CD4-positive, CD25-positive, alpha-beta regulatory T cell (primary cell): ENCODE data around the gene MIEF1. TPM values are rescaled to one million over a fixed set of nuclear protein-coding genes. Genes with fewer than 3 reads are reported as not detected.
"Not testable (repeated sequence)": the region's sequence is repeated elsewhere in the genome, so short reads cannot be mapped to it uniquely, and the experiment has no call there.

Source experiments
- ATAC-seq, 2 donors: fragments of 150-1000 bp; cut with Tn5 transposase; one replicate each; pipeline ENCODE4 v1.10.0; 2021; ENCODE audit warnings: low read depth in 2 of 2, moderate number of reproducible peaks in 2 of 2, moderate library complexity in 1 of 2
- DNase-seq, 3 donors: peaks; one replicate each; pipeline versions ENCODE4 v3.0.0 to v3.0.0-alpha.2; 2012 to 2022; ENCODE audit warnings: mixed read lengths in 1 of 3
- H3K27ac ChIP-seq: one replicate; pipeline ENCODE4 v1.7.0; 2013; ENCODE audit warnings: mild to moderate bottlenecking, low read length; ENCODE audit not compliant: insufficient read depth, poor library complexity, severe bottlenecking
- H3K27me3 ChIP-seq: one replicate; pipeline ENCODE4 v1.7.0; 2013; ENCODE audit warnings: low read length; ENCODE audit not compliant: control insufficient read depth, insufficient read depth
- H3K36me3 ChIP-seq: one replicate; pipeline ENCODE4 v1.7.0; 2013; ENCODE audit warnings: mild to moderate bottlenecking, low read length, moderate library complexity; ENCODE audit not compliant: control insufficient read depth, insufficient read depth
- H3K4me1 ChIP-seq: 2 replicates; pipeline ENCODE4 v1.7.0; 2013; ENCODE audit warnings: mild to moderate bottlenecking, low read length; ENCODE audit not compliant: insufficient read depth, control insufficient read depth, poor library complexity, severe bottlenecking
- H3K4me3 ChIP-seq: one replicate; pipeline ENCODE4 v1.7.0; 2013; ENCODE audit warnings: low read depth, mild to moderate bottlenecking, low read length, moderate library complexity
- H3K9me3 ChIP-seq, 2 experiments: 1 replicate in 1 of 2; 2 replicates in 1 of 2; pipeline ENCODE4 v1.7.0; 2013; ENCODE audit warnings: low read length in 2 of 2, mild to moderate bottlenecking in 1 of 2, moderate library complexity in 1 of 2; ENCODE audit not compliant: control insufficient read depth in 2 of 2
- H3K27ac Mint-ChIP-seq, 3 donors: one replicate each; pipeline ENCODE4 v1.8.0; 2020 to 2022; ENCODE audit warnings: mild to moderate bottlenecking in 3 of 3, mixed read lengths in 3 of 3, moderate library complexity in 2 of 3
- H3K27me3 Mint-ChIP-seq: one replicate; pipeline ENCODE4 v1.8.0; 2022; ENCODE audit warnings: mild to moderate bottlenecking, mixed read lengths
- H3K36me3 Mint-ChIP-seq: one replicate; pipeline ENCODE4 v1.8.0; 2020; ENCODE audit warnings: mixed read lengths
- H3K4me1 Mint-ChIP-seq, 4 donors: one replicate each; pipeline ENCODE4 v1.8.0; 2020 to 2022; ENCODE audit warnings: mixed read lengths in 4 of 4, mild to moderate bottlenecking in 1 of 4
- H3K4me3 Mint-ChIP-seq, 4 donors: one replicate each; pipeline ENCODE4 v1.8.0; 2020 to 2022; ENCODE audit warnings: mild to moderate bottlenecking in 4 of 4, mixed read lengths in 4 of 4, moderate library complexity in 3 of 4
- H3K9me3 Mint-ChIP-seq, 7 donors: one replicate each; pipeline ENCODE4 v1.8.0; 2020 to 2022; ENCODE audit warnings: mixed read lengths in 7 of 7, mild to moderate bottlenecking in 3 of 7, moderate library complexity in 2 of 7
- polyA plus RNA-seq, 4 donors: library from polyadenylated mRNA; unstranded; fragments of 300-500 nt; fragmentation: Illumina TruSeq; gene quantifications; one replicate each; pipeline ENCODE4 v1.2.3, GENCODE V29; 2021
- total RNA-seq: library from RNA; stranded (reverse); gene quantifications from one replicate; pipeline ENCODE4 v1.2.3, GENCODE V29; 2022

The MIEF1 gene
- total and polyA plus RNA-seq, 5 donors from 2014 or later, result 16.0 to 39.8 (median 28.9) TPM

DNA sequence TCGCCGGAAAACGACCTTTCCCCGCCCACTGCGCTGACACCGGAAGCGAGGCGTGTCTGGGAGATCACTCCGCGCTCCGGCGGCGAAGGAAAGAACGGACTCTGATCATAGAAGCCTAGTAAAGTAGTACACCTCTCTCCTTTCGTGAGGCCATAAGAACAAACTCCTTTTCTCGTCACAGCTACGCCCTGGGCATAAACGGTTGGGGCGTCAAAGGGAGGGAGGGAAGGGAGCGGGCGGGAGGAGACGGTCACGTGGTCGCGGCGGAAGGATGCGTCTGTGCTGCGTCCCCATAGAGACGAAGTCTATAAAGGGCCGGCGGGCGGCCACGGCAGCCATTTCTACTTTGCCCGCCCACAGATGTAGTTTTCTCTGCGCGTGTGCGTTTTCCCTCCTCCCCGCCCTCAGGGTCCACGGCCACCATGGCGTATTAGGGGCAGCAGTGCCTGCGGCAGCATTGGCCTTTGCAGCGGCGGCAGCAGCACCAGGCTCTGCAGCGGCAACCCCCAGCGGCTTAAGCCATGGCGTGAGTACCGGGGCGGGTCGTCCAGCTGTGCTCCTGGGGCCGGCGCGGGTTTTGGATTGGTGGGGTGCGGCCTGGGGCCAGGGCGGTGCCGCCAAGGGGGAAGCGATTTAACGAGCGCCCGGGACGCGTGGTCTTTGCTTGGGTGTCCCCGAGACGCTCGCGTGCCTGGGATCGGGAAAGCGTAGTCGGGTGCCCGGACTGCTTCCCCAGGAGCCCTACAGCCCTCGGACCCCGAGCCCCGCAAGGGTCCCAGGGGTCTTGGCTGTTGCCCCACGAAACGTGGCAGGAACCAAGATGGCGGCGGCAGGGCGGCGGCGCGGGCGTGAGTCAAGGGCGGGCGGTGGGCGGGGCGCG, 18.4 kb downstream of the MIEF1 start, which contains the start of gene ATF4:
TSS of gene ATF4 (plus strand) at position 337 of the 880 bp plus-strand sequence. CDS start 884 bp downstream, outside the sequence.
- peak within 1 kb of the TSS; percentile 91 to 96 (median 96) for H3K4me3 Mint-ChIP-seq
- H3K4me1 Mint-ChIP-seq, result peaks cover 6 to 59% (median 39%) of the 10 kb centered on the region in 4 donors
- Histone ChIP-seq H3K27ac (peak within 1 kb of the TSS; percentile 88), H3K36me3 (peaks cover 36% of the 10 kb centered on the region), H3K4me3 (peak within 1 kb of the TSS; percentile 92), H3K4me1 (peaks cover 45% of the 10 kb centered on the region), H3K27me3 (no peaks in the 10 kb centered on the region), H3K9me3 (no peaks in the 10 kb centered on the region)
- peaks cover 6% of the 10 kb centered on the region for H3K27me3 Mint-ChIP-seq
- DNase-seq, result peak; percentile 78 to 97 (median 83)
- H3K9me3 Mint-ChIP-seq, result peaks cover 0 to 6% (median 0%) of the 10 kb centered on the region in 7 donors
- ATAC-seq, result peak; percentile 49 to 50
- peaks cover 23% of the 10 kb centered on the region for H3K36me3 Mint-ChIP-seq
- peak within 1 kb of the TSS; percentile 97 to 99 (median 99) for H3K27ac Mint-ChIP-seq

DNA sequence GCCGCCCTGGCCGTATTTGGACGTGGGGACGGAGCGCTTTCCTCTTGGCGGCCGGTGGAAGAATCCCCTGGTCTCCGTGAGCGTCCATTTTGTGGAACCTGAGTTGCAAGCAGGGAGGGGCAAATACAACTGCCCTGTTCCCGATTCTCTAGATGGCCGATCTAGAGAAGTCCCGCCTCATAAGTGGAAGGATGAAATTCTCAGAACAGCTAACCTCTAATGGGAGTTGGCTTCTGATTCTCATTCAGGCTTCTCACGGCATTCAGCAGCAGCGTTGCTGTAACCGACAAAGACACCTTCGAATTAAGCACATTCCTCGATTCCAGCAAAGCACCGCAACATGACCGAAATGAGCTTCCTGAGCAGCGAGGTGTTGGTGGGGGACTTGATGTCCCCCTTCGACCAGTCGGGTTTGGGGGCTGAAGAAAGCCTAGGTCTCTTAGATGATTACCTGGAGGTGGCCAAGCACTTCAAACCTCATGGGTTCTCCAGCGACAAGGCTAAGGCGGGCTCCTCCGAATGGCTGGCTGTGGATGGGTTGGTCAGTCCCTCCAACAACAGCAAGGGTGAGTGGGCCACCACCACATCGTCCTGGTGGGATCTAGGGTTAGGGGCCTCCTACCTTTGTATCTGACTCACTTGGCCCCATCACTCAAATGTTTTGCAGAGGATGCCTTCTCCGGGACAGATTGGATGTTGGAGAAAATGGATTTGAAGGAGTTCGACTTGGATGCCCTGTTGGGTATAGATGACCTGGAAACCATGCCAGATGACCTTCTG, 19.2 kb downstream of the MIEF1 start:
- peak overlapping the region; percentile 97 to 99 (median 99) for H3K27ac Mint-ChIP-seq
- H3K36me3 Mint-ChIP-seq, result peaks cover 23% of the 10 kb centered on the region
- peaks cover 6 to 63% (median 39%) of the 10 kb centered on the region in 4 donors for H3K4me1 Mint-ChIP-seq

DNA sequence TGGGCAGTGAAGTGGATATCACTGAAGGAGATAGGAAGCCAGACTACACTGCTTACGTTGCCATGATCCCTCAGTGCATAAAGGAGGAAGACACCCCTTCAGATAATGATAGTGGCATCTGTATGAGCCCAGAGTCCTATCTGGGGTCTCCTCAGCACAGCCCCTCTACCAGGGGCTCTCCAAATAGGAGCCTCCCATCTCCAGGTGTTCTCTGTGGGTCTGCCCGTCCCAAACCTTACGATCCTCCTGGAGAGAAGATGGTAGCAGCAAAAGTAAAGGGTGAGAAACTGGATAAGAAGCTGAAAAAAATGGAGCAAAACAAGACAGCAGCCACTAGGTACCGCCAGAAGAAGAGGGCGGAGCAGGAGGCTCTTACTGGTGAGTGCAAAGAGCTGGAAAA, 20.0 kb downstream of the MIEF1 start:
- Mint-ChIP-seq H3K4me1 (peaks cover 6 to 69% (median 41%) of the 10 kb centered on the region in 4 donors), H3K27ac (peak overlapping the region; percentile 88 to 99 (median 97)), H3K4me3 (peak overlapping the region; percentile 91 to 96 (median 96)), H3K36me3 (peaks cover 23% of the 10 kb centered on the region)
- not testable (repeated sequence) for H3K9me3 Mint-ChIP-seq, DNase-seq, ATAC-seq, H3K27me3 Mint-ChIP-seq, H3K27me3 ChIP-seq, H3K9me3 ChIP-seq
- peaks cover 32% of the 10 kb centered on the region for H3K36me3 ChIP-seq
- H3K4me1 ChIP-seq, result peaks cover 56% of the 10 kb centered on the region
- peak overlapping the region; percentile 88 for H3K27ac ChIP-seq
- peak overlapping the region; percentile 92 for H3K4me3 ChIP-seq

More for the DNA sequence above, 19.2 kb downstream of the MIEF1 start:
- Histone ChIP-seq H3K36me3 (peaks cover 36% of the 10 kb centered on the region), H3K4me1 (peaks cover 49% of the 10 kb centered on the region), H3K27ac (peak overlapping the region; percentile 88), H3K4me3 (peak overlapping the region; percentile 92)
- not testable (repeated sequence) for ATAC-seq, DNase-seq, H3K9me3 ChIP-seq, H3K9me3 Mint-ChIP-seq, H3K27me3 ChIP-seq, H3K27me3 Mint-ChIP-seq
- H3K4me3 Mint-ChIP-seq, result peak overlapping the region; percentile 91 to 96 (median 96)

DNA sequence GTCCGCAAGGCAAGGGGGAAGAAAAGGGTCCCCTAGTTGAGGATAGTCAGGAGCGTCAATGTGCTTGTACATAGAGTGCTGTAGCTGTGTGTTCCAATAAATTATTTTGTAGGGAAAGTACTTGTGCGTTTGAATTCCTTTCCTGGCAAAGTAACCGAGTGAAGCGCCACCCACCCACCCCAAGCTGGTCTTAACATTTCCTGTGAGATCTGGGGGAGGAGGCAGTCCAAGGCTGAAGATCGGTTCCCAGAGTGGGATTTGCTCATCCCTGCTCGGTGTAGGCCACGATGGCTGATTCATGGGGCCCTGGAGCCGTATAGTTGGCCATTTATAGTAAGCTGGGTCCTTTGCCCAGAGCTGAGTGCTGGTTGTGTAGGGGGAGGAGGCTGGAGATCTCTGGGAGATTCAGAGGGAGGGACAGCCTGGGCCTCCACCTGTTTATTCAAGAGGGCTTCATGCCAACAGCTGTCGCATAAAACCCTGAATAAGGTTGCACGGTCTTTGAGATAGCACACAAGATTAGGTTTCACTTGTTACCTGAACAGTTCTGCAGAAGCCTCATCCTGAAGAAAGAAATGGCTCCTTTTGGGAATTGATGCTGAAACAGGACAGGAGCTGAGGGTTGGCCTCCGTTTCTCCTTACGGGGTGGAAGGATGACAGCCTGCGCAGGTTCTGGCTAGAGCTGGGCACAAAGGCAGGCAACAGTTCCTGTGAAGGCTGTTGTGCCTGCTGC, 20.6 kb downstream of the MIEF1 start:
- no peaks in the 10 kb centered on the region for H3K9me3 ChIP-seq
- H3K4me1 Mint-ChIP-seq, result peaks cover 6 to 75% (median 46%) of the 10 kb centered on the region in 4 donors
- H3K27ac ChIP-seq, result no peak overlapping the region
- peaks cover 23% of the 10 kb centered on the region for H3K36me3 Mint-ChIP-seq
- H3K27me3 Mint-ChIP-seq, result peaks cover 6% of the 10 kb centered on the region
- ATAC-seq, result no peak
- DNase-seq, result peak in 1 of 3 donors; percentile 39
- H3K36me3 ChIP-seq, result peaks cover 32% of the 10 kb centered on the region
- peak overlapping the region; percentile 92 for H3K4me3 ChIP-seq
- no peaks in the 10 kb centered on the region for H3K27me3 ChIP-seq
- peak overlapping the region; percentile 88 to 99 (median 97) for H3K27ac Mint-ChIP-seq
- peaks cover 62% of the 10 kb centered on the region for H3K4me1 ChIP-seq
- H3K9me3 Mint-ChIP-seq, result peaks cover 0 to 6% (median 0%) of the 10 kb centered on the region in 7 donors
- peak overlapping the region; percentile 91 to 96 (median 96) for H3K4me3 Mint-ChIP-seq

DNA sequence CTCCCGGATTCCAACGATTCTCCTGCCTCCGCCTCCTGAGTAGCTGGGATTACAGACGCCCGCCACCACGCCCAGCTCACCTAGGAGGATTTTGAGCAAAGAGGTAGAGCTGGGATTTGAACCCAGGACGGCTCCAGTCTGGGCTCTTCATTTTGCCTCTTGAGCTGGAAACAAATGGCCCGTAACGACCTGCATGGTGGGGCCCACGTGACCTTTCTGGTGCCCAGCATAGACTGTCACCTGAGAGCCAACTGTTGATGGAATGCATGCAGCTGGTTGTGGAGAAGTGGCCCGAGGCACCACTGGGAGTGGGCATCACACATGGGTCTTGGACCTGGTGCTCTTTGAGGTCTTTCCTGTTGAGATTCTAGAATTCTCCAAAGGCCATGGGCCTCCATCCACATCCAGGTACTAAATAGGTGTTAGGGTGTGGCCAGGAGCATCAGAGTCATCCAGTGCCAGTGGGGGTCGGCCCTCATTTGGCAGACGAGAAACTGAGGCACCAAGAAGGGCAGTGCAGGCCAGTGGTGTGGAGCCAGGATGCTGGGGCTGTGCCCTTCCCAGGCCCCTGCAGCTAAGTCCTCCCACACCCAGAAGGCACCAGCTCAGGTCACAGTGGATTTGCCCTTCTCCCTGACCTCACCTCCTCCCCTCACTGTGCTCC, 22.1 kb downstream of the MIEF1 start:
- Mint-ChIP-seq H3K27ac (peak overlapping the region; percentile 32 to 52 (median 44)), H3K36me3 (peaks cover 23% of the 10 kb centered on the region), H3K27me3 (peaks cover 6% of the 10 kb centered on the region), H3K4me1 (peaks cover 6 to 82% (median 50%) of the 10 kb centered on the region in 4 donors), H3K9me3 (peaks cover 0 to 8% (median 0%) of the 10 kb centered on the region in 7 donors), H3K4me3 (peak overlapping the region; percentile 35 to 80 (median 48))
- H3K27ac ChIP-seq, result peak overlapping the region; percentile 45
- DNase-seq (no peak), ATAC-seq (no peak)
- no peaks in the 10 kb centered on the region for H3K9me3 ChIP-seq
- H3K27me3 ChIP-seq, result no peaks in the 10 kb centered on the region
- H3K4me1 ChIP-seq, result peaks cover 72% of the 10 kb centered on the region
- peaks cover 37% of the 10 kb centered on the region for H3K36me3 ChIP-seq
- no peak overlapping the region for H3K4me3 ChIP-seq

DNA sequence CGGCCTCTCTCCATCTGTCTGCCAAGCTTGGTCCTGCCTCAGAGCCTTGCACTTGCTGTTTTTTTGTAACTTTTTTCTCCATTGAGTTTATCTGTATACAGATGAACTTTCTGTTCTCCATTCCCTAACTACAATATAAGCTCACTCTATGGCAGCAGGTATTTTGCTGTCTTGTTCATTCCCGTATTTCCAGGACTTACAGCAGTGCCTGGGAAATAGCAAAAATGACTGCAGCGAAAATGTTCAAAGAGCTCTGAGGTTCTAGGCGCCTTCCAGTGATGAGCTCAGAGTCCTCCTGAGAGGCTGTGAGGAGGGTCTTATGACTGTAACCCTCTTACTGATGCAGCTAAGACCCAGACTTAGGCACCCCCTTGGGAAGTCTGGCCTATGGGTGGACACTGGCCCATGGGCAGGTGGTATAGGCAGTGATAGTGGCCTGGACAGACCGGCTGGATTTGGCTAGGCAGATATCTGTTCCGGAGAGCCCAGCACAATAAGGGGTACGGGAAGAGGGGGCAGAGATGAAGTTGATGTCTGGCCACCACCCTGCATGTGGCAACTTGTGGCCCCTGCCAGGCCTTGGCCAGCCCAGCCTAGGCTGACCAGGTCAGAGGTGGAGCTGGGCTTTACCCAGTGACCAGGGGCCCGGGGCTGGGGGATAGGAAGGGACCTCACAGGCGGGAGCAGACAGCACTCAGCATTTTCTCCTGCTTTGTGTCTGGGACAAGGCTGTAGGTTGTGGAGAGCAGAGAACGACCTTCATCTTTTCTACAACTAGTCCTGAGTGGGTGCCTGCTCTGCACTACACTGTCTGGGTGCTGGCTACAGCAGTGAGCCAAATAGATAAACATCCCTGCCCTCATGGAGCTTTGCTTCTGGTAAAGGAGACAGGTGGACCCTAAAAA, 22.9 kb downstream of the MIEF1 start:
- peak overlapping the region; percentile 20 to 61 (median 41) for H3K4me3 Mint-ChIP-seq

More for the DNA sequence above, 22.9 kb downstream of the MIEF1 start:
- Mint-ChIP-seq H3K36me3 (peaks cover 25% of the 10 kb centered on the region), H3K27ac (peak overlapping the region; percentile 58 to 72 (median 72)), H3K27me3 (peaks cover 4% of the 10 kb centered on the region), H3K9me3 (peaks cover 0 to 8% (median 0%) of the 10 kb centered on the region in 7 donors), H3K4me1 (peaks cover 6 to 87% (median 52%) of the 10 kb centered on the region in 4 donors)
- no peaks in the 10 kb centered on the region for H3K27me3 ChIP-seq
- DNase-seq, result no peak
- no peak overlapping the region for H3K4me3 ChIP-seq
- H3K27ac ChIP-seq, result peak overlapping the region; percentile 45
- ATAC-seq, result no peak
- H3K36me3 ChIP-seq, result peaks cover 41% of the 10 kb centered on the region
- no peaks in the 10 kb centered on the region for H3K9me3 ChIP-seq
- H3K4me1 ChIP-seq, result peaks cover 76% of the 10 kb centered on the region
